Measurements from ENCODE around the gene GATC. TPM values are rescaled to one million over a fixed set of nuclear protein-coding genes. Genes with fewer than 3 reads are reported as not detected.
A peak's percentile ranks its signal among the peaks of the same experiment; 100 is the strongest.

The GATC gene
- total and polyA plus RNA-seq, 2 experiments from 2014 or later = 12.7 to 19.3 TPM

- peaks cover 4% of the 10 kb centered on the region for H3K4me1 ChIP-seq (ENCODE audit: low read depth)
- H3K9me3 ChIP-seq (ENCODE audit: low read depth) = no peaks in the 10 kb centered on the region
- H3K27ac ChIP-seq = no peak overlapping the region
- no peak overlapping the region for H3K4me3 ChIP-seq
- H3K27me3 ChIP-seq = no peaks in the 10 kb centered on the region
- H3K36me3 ChIP-seq = no peaks in the 10 kb centered on the region
- peak in 1 of 2 donors; percentile 22 for DNase-seq (ENCODE audit: low read depth in 1 of 2, low spot score in 1 of 2)
- no peak for TF ChIP-seq CTCF (IDR thresholded peaks at IDR 0.05; ENCODE audit: low read depth, low read length)
Observed at GRCh38 chr12:120472521-120472920, 26.3 kb downstream of the GATC start.

DNA sequence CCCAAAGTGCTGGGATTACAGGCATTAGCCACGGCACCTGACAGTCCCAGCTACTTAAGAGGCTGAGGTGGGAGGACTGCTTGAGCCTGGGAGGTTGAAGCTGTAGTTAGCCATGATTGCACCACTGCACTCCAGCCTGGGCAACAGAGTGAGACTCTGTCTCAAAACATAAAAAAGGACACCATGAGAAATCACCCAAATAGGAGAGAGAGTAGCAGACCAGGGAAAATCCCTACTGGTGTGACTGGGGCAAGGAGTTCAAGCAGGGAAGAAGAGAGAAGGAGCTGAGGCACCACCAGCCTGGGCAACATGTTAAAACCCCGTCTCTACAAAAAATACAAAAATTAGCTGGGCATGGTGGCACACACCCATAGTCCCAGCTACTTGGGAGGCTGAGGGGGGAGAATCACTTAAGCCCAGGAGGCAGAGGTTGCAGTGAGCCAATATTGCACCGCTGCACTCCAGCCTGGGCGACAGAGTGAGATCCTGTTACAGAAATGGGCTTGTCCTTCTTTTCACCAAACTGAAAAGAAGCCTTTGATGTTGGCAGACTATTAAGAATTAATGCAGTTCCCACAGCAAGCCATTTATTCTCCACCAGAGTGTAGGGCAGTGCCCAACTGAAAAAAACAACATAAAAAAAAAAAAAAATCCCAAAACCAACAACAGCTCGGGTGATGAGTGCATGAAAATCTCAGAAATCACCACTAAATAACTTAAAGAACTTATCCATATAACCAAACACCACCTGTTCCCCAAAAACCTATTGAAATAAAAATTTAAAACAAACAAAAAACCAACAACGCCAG, 27.8 kb downstream of the GATC start:
- no peak overlapping the region for H3K4me3 ChIP-seq
- H3K36me3 ChIP-seq = no peaks in the 10 kb centered on the region
- no peaks in the 10 kb centered on the region for H3K4me1 ChIP-seq (ENCODE audit: low read depth)
- no peaks in the 10 kb centered on the region for H3K27me3 ChIP-seq
- no peaks in the 10 kb centered on the region for H3K9me3 ChIP-seq (ENCODE audit: low read depth)
- no peak for TF ChIP-seq CTCF (IDR thresholded peaks at IDR 0.05; ENCODE audit: low read depth, low read length)
- H3K27ac ChIP-seq = no peak overlapping the region
- no peak for DNase-seq (ENCODE audit: low read depth in 1 of 2, low spot score in 1 of 2)

- no peak overlapping the region for H3K4me3 ChIP-seq
- no peak for TF ChIP-seq CTCF (IDR thresholded peaks at IDR 0.05; ENCODE audit: low read depth, low read length)
- no peaks in the 10 kb centered on the region for H3K9me3 ChIP-seq (ENCODE audit: low read depth)
- peak in 1 of 2 donors; percentile 51 for DNase-seq (ENCODE audit: low read depth in 1 of 2, low spot score in 1 of 2)
- no peaks in the 10 kb centered on the region for H3K4me1 ChIP-seq (ENCODE audit: low read depth)
- H3K27me3 ChIP-seq = no peaks in the 10 kb centered on the region
- no peaks in the 10 kb centered on the region for H3K36me3 ChIP-seq
- no peak overlapping the region for H3K27ac ChIP-seq
Observed at GRCh38 chr12:120474616-120474960, 28.3 kb downstream of the GATC start.

- Histone ChIP-seq H3K27ac (no peak overlapping the region), H3K4me3 (no peak overlapping the region), H3K9me3 (ENCODE audit: low read depth) (no peaks in the 10 kb centered on the region), H3K4me1 (ENCODE audit: low read depth) (no peaks in the 10 kb centered on the region), H3K27me3 (no peaks in the 10 kb centered on the region), H3K36me3 (no peaks in the 10 kb centered on the region)
- no peak for TF ChIP-seq CTCF (IDR thresholded peaks at IDR 0.05; ENCODE audit: low read depth, low read length)
- DNase-seq (ENCODE audit: low read depth in 1 of 2, low spot score in 1 of 2) = no peak
Observed at GRCh38 chr12:120475643-120476042, 29.4 kb downstream of the GATC start.

DNA sequence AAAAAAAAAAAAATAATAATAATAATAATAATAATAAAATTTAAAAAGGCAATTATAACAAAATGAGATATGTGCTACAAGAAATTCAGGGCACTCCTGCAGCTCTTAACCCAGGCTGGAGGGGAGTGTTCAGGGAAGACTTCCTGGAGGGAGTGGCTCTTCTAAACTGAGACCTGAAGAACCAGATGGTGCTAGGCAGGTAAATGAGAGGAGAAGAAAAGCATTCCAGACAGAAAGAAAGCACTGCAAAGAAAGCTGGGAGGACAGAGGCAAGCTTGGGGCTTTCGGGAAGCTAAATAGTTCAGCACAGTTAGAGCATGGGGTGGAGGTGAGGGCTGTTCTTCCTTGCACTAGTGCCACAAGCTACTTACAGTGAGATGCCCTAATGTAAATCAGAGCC, 33.2 kb downstream of the GATC start:
- no peak for TF ChIP-seq CTCF (IDR thresholded peaks at IDR 0.05; ENCODE audit: low read depth, low read length)
- no peak overlapping the region for H3K27ac ChIP-seq
- H3K36me3 ChIP-seq = no peaks in the 10 kb centered on the region

More for the DNA sequence above, 33.2 kb downstream of the GATC start:
- no peaks in the 10 kb centered on the region for H3K27me3 ChIP-seq
- H3K4me1 ChIP-seq (ENCODE audit: low read depth) = no peaks in the 10 kb centered on the region
- DNase-seq (ENCODE audit: low read depth in 1 of 2, low spot score in 1 of 2) = no peak
- no peaks in the 10 kb centered on the region for H3K9me3 ChIP-seq (ENCODE audit: low read depth)
- H3K4me3 ChIP-seq = no peak overlapping the region
